Activated naive CD8-positive, alpha-beta T cell treated with anti-CD3 and anti-CD28 coated beads, Interleukin-2, amount 50 U/mL, for 24 hours (primary cell): ENCODE results near the gene TMEM258.

Source experiments
- ATAC-seq: fragments of 150-1000 bp; cut with Tn5 transposase; one replicate; pipeline ENCODE4 v1.10.0; 2021
- DNase-seq: peaks from one replicate; pipeline ENCODE4 v3.0.0; 2021
- H3K27ac Mint-ChIP-seq: one replicate; pipeline ENCODE4 v1.8.0; 2021; ENCODE audit warnings: mild to moderate bottlenecking, mixed read lengths
- H3K27me3 Mint-ChIP-seq: one replicate; pipeline ENCODE4 v1.8.0; 2021; ENCODE audit warnings: mixed read lengths
- H3K36me3 Mint-ChIP-seq: one replicate; pipeline ENCODE4 v1.8.0; 2021; ENCODE audit warnings: low read depth, mixed read lengths
- H3K4me1 Mint-ChIP-seq: one replicate; pipeline ENCODE4 v1.8.0; 2021; ENCODE audit warnings: mixed read lengths
- H3K4me3 Mint-ChIP-seq: one replicate; pipeline ENCODE4 v1.8.0; 2021; ENCODE audit warnings: mild to moderate bottlenecking, moderate library complexity, mixed read lengths
- H3K9me3 Mint-ChIP-seq: one replicate; pipeline ENCODE4 v1.8.0; 2021; ENCODE audit warnings: mixed read lengths

Gene TMEM258

GRCh38 chr11:61814247-61814957 lies 22.0 kb upstream of the TMEM258 start:
- peak overlapping the region; percentile 79 for H3K27ac Mint-ChIP-seq
- no peaks in the 10 kb centered on the region for H3K9me3 Mint-ChIP-seq
- H3K27me3 Mint-ChIP-seq: peaks cover 28% of the 10 kb centered on the region
- DNase-seq (no peak), ATAC-seq (no peak)
- H3K4me3 Mint-ChIP-seq: peak overlapping the region; percentile 85
- peaks cover 13% of the 10 kb centered on the region for H3K4me1 Mint-ChIP-seq
- H3K36me3 Mint-ChIP-seq: peaks cover 18% of the 10 kb centered on the region

- H3K9me3 Mint-ChIP-seq: no peaks in the 10 kb centered on the region
- H3K36me3 Mint-ChIP-seq: peaks cover 21% of the 10 kb centered on the region
- H3K4me1 Mint-ChIP-seq: peaks cover 13% of the 10 kb centered on the region
- DNase-seq (no peak), ATAC-seq (no peak)
- no peak overlapping the region for H3K4me3 Mint-ChIP-seq
- no peak overlapping the region for H3K27ac Mint-ChIP-seq
- H3K27me3 Mint-ChIP-seq: peaks cover 22% of the 10 kb centered on the region
Observed at GRCh38 chr11:61812736-61813411, 20.5 kb upstream of the TMEM258 start.

GRCh38 chr11:61811831-61812230 lies 19.4 kb upstream of the TMEM258 start:
- ATAC-seq: no peak
- no peak for DNase-seq
- Mint-ChIP-seq H3K4me3 (no peak overlapping the region), H3K27me3 (peaks cover 16% of the 10 kb centered on the region), H3K36me3 (peaks cover 21% of the 10 kb centered on the region), H3K27ac (no peak overlapping the region), H3K9me3 (no peaks in the 10 kb centered on the region), H3K4me1 (peaks cover 13% of the 10 kb centered on the region)

- ATAC-seq: no peak
- no peak overlapping the region for H3K27ac Mint-ChIP-seq
- peaks cover 21% of the 10 kb centered on the region for H3K36me3 Mint-ChIP-seq
- H3K27me3 Mint-ChIP-seq: peaks cover 10% of the 10 kb centered on the region
- DNase-seq: no peak
- peaks cover 9% of the 10 kb centered on the region for H3K4me1 Mint-ChIP-seq
- no peak overlapping the region for H3K4me3 Mint-ChIP-seq
- H3K9me3 Mint-ChIP-seq: no peaks in the 10 kb centered on the region
Observed at GRCh38 chr11:61810671-61811175, 18.3 kb upstream of the TMEM258 start.

GRCh38 chr11:61806785-61807184 lies 14.4 kb upstream of the TMEM258 start:
- no peaks in the 10 kb centered on the region for H3K9me3 Mint-ChIP-seq
- no peak for ATAC-seq
- H3K27me3 Mint-ChIP-seq: no peaks in the 10 kb centered on the region
- no peak for DNase-seq
- peaks cover 2% of the 10 kb centered on the region for H3K4me1 Mint-ChIP-seq
- H3K36me3 Mint-ChIP-seq: peaks cover 19% of the 10 kb centered on the region
- H3K27ac Mint-ChIP-seq: no peak overlapping the region
- no peak overlapping the region for H3K4me3 Mint-ChIP-seq

GRCh38 chr11:61805146-61805545 lies 12.7 kb upstream of the TMEM258 start:
- no peak overlapping the region for H3K27ac Mint-ChIP-seq

GRCh38 chr11:61803889-61804647 lies 11.7 kb upstream of the TMEM258 start:
- Mint-ChIP-seq H3K36me3 (peaks cover 25% of the 10 kb centered on the region), H3K4me1 (peaks cover 4% of the 10 kb centered on the region), H3K9me3 (no peaks in the 10 kb centered on the region), H3K27ac (no peak overlapping the region), H3K27me3 (no peaks in the 10 kb centered on the region), H3K4me3 (no peak overlapping the region)
- DNase-seq (no peak), ATAC-seq (no peak)

More at GRCh38 chr11:61805146-61805545, 12.7 kb upstream of the TMEM258 start:
- H3K27me3 Mint-ChIP-seq: no peaks in the 10 kb centered on the region
- no peak for ATAC-seq
- no peak overlapping the region for H3K4me3 Mint-ChIP-seq
- H3K9me3 Mint-ChIP-seq: no peaks in the 10 kb centered on the region
- peaks cover 2% of the 10 kb centered on the region for H3K4me1 Mint-ChIP-seq
- H3K36me3 Mint-ChIP-seq: peaks cover 22% of the 10 kb centered on the region
- no peak for DNase-seq

- Mint-ChIP-seq H3K27me3 (no peaks in the 10 kb centered on the region), H3K9me3 (no peaks in the 10 kb centered on the region), H3K36me3 (peaks cover 32% of the 10 kb centered on the region), H3K4me3 (no peak overlapping the region), H3K27ac (no peak overlapping the region), H3K4me1 (peaks cover 9% of the 10 kb centered on the region)
- DNase-seq (no peak), ATAC-seq (no peak)
Observed at GRCh38 chr11:61802605-61803004, 10.2 kb upstream of the TMEM258 start.

GRCh38 chr11:61800331-61801281 lies 8.2 kb upstream of the TMEM258 start:
- no peak for DNase-seq
- no peak overlapping the region for H3K4me3 Mint-ChIP-seq
- H3K27ac Mint-ChIP-seq: peak overlapping the region; percentile 26
- no peak for ATAC-seq
- peaks cover 49% of the 10 kb centered on the region for H3K36me3 Mint-ChIP-seq
- peaks cover 24% of the 10 kb centered on the region for H3K4me1 Mint-ChIP-seq
- no peaks in the 10 kb centered on the region for H3K9me3 Mint-ChIP-seq
- H3K27me3 Mint-ChIP-seq: no peaks in the 10 kb centered on the region

GRCh38 chr11:61799665-61800284 lies 7.4 kb upstream of the TMEM258 start:
- no peak overlapping the region for H3K4me3 Mint-ChIP-seq
- H3K36me3 Mint-ChIP-seq: peaks cover 57% of the 10 kb centered on the region
- DNase-seq: no peak

GRCh38 chr11:61797263-61797944 lies 5.0 kb upstream of the TMEM258 start:
- DNase-seq (peak; percentile 63), ATAC-seq (no peak)
- Mint-ChIP-seq H3K27ac (no peak overlapping the region), H3K9me3 (no peaks in the 10 kb centered on the region), H3K4me1 (peaks cover 44% of the 10 kb centered on the region), H3K27me3 (no peaks in the 10 kb centered on the region), H3K36me3 (peaks cover 65% of the 10 kb centered on the region), H3K4me3 (no peak overlapping the region)

More at GRCh38 chr11:61799665-61800284, 7.4 kb upstream of the TMEM258 start:
- Mint-ChIP-seq H3K9me3 (no peaks in the 10 kb centered on the region), H3K27ac (no peak overlapping the region), H3K27me3 (no peaks in the 10 kb centered on the region), H3K4me1 (peaks cover 31% of the 10 kb centered on the region)
- ATAC-seq: no peak

- Mint-ChIP-seq H3K9me3 (no peaks in the 10 kb centered on the region), H3K36me3 (peaks cover 66% of the 10 kb centered on the region), H3K4me1 (peaks cover 52% of the 10 kb centered on the region), H3K4me3 (no peak overlapping the region), H3K27me3 (no peaks in the 10 kb centered on the region), H3K27ac (no peak overlapping the region)
- no peak for DNase-seq
- ATAC-seq: no peak
Observed at GRCh38 chr11:61795876-61796526, 3.6 kb upstream of the TMEM258 start.

- Mint-ChIP-seq H3K4me1 (peaks cover 55% of the 10 kb centered on the region), H3K27me3 (no peaks in the 10 kb centered on the region), H3K27ac (no peak overlapping the region), H3K36me3 (peaks cover 67% of the 10 kb centered on the region), H3K4me3 (peak overlapping the region; percentile 54), H3K9me3 (no peaks in the 10 kb centered on the region)
- ATAC-seq: no peak
- DNase-seq: no peak
Observed at GRCh38 chr11:61795459-61795858, 3.1 kb upstream of the TMEM258 start.
